Colonic mucosa (tissue), 4 donors: Measurements from ENCODE around the gene NUBP1. TPM values are rescaled to one million over a fixed set of nuclear protein-coding genes. Genes with fewer than 3 reads are reported as not detected.
A peak's percentile ranks its signal among the peaks of the same experiment; 100 is the strongest.

Source experiments
- DNase-seq: peaks from one replicate; pipeline ENCODE4 v3.0.0-alpha.2; 2020
- H3K27ac ChIP-seq: fragments of 200-600 bp; one replicate; pipeline ENCODE4 v1.8.0; 2021
- H3K27me3 ChIP-seq: fragments of 200-600 bp; one replicate; pipeline ENCODE4 v1.8.0; 2021
- H3K36me3 ChIP-seq: fragments of 200-600 bp; one replicate; pipeline ENCODE4 v1.8.0; 2021
- H3K4me1 ChIP-seq: fragments of 200-600 bp; one replicate; pipeline ENCODE4 v1.8.0; 2021; ENCODE audit warnings: mild to moderate bottlenecking
- H3K4me3 ChIP-seq: fragments of 200-600 bp; one replicate; pipeline ENCODE4 v1.8.0; 2021
- H3K9ac ChIP-seq, 2 donors: one replicate each; pipeline ENCODE4 v1.7.0; 2013; ENCODE audit warnings: control low read depth in 2 of 2, low read depth in 2 of 2, low read length in 2 of 2
- H3K9me3 ChIP-seq: fragments of 200-600 bp; one replicate; pipeline ENCODE4 v1.8.0; 2021
- CTCF ChIP-seq: fragments of 200-600 bp; IDR thresholded peaks from one replicate; pipeline ENCODE4 v1.8.0; 2022; ENCODE audit warnings: antibody characterized with exemption, mild to moderate bottlenecking
- intact Hi-C: fragments of 100-400 bp; cut with DNase I; formaldehyde crosslinking; loops from one replicate; pipeline ENCODE4 v1.14.1; 2022
- total RNA-seq, 2 donors: library from RNA; stranded (reverse); fragmentation: NEBNext Ultra II Directional in 1 of 2; extraction: Animal tissue kit (Norgen Biotek cat#: 25700) in 1 of 2; gene quantifications; one replicate each; pipeline ENCODE4 v1.2.1, GENCODE V29; 2021
- donor health status: healthy.
- donor health status: DM: no; HTN: no; CAD: no.
- donor health status: DM: no; HTN: no; CAD: no.

The NUBP1 gene
- total RNA-seq, 2 donors from 2014 or later, result 28.4 to 28.7 TPM

- Histone ChIP-seq H3K4me3 (no peak overlapping the region), H3K27me3 (no peaks in the 10 kb centered on the region), H3K36me3 (peaks cover 7% of the 10 kb centered on the region), H3K9me3 (no peaks in the 10 kb centered on the region), H3K27ac (no peak overlapping the region), H3K9ac (no peak overlapping the region), H3K4me1 (no peaks in the 10 kb centered on the region)
- no peak for TF ChIP-seq CTCF
- DNase-seq, result peak; percentile 46
- intact Hi-C loops, result no loop called here
Measured at GRCh38 chr16:10752843-10753523, 9.3 kb downstream of the NUBP1 start.

- TF ChIP-seq CTCF, result no peak
- Histone ChIP-seq H3K9ac (no peak overlapping the region), H3K27me3 (no peaks in the 10 kb centered on the region), H3K9me3 (no peaks in the 10 kb centered on the region), H3K27ac (no peak overlapping the region), H3K4me1 (no peaks in the 10 kb centered on the region), H3K36me3 (peaks cover 12% of the 10 kb centered on the region), H3K4me3 (no peak overlapping the region)
- no peak for DNase-seq
- intact Hi-C loops, result no loop called here
Measured at GRCh38 chr16:10753670-10754069, 10.0 kb downstream of the NUBP1 start.

- intact Hi-C loops, result no loop called here
Measured at GRCh38 chr16:10754941-10755340, 11.3 kb downstream of the NUBP1 start.

GRCh38 chr16:10756574-10756973 lies 12.9 kb downstream of the NUBP1 start:
- Histone ChIP-seq H3K4me3 (no peak overlapping the region), H3K9ac (no peak overlapping the region), H3K27ac (no peak overlapping the region), H3K36me3 (peaks cover 29% of the 10 kb centered on the region), H3K4me1 (no peaks in the 10 kb centered on the region), H3K9me3 (no peaks in the 10 kb centered on the region), H3K27me3 (no peaks in the 10 kb centered on the region)
- no peak for TF ChIP-seq CTCF
- no peak for DNase-seq
- intact Hi-C loops, result no loop called here

More at GRCh38 chr16:10754941-10755340, 11.3 kb downstream of the NUBP1 start:
- H3K9me3 ChIP-seq, result no peaks in the 10 kb centered on the region
- H3K27ac ChIP-seq, result no peak overlapping the region
- TF ChIP-seq CTCF, result no peak
- H3K4me1 ChIP-seq, result no peaks in the 10 kb centered on the region
- peaks cover 24% of the 10 kb centered on the region for H3K36me3 ChIP-seq
- no peak overlapping the region for H3K9ac ChIP-seq
- no peak for DNase-seq
- H3K4me3 ChIP-seq, result no peak overlapping the region
- H3K27me3 ChIP-seq, result no peaks in the 10 kb centered on the region

- TF ChIP-seq CTCF, result no peak
- no peaks in the 10 kb centered on the region for H3K9me3 ChIP-seq
- no peak overlapping the region for H3K9ac ChIP-seq
- DNase-seq, result no peak
- no peaks in the 10 kb centered on the region for H3K27me3 ChIP-seq
- peaks cover 37% of the 10 kb centered on the region for H3K36me3 ChIP-seq
- intact Hi-C loops, result no loop called here
- H3K4me1 ChIP-seq, result no peaks in the 10 kb centered on the region
- H3K4me3 ChIP-seq, result no peak overlapping the region
- no peak overlapping the region for H3K27ac ChIP-seq
Measured at GRCh38 chr16:10760858-10761257, 17.2 kb downstream of the NUBP1 start.
